ENCODE results near the gene ZNF148. TPM values are rescaled to one million over a fixed set of nuclear protein-coding genes. Genes with fewer than 3 reads are reported as not detected.

Gene ZNF148
- total and polyA plus RNA-seq, 2 of the 4 experiments (the other 2 are of a cell fraction): 9.4 to 65.2 TPM

- H3K56ac ChIP-seq (ENCODE audit: extremely low read depth, insufficient read depth, low read length): no peak overlapping the region
Observed at GRCh38 chr3:125340121-125340520, 35.0 kb downstream of the ZNF148 start.

More at GRCh38 chr3:125340121-125340520, 35.0 kb downstream of the ZNF148 start:
- ChIA-PET CTCF (no interaction called here), POLR2A (ENCODE audit: unreplicated experiment) (no interaction called here)
- Histone ChIP-seq H3K14ac (replicated peaks; ENCODE audit: low read depth, low read length) (no peak overlapping the region), H2BK15ac (ENCODE audit: low read depth, low read length) (no peak overlapping the region), H3K9me3 (ENCODE audit: control insufficient read depth, insufficient read depth, low read length) (peaks cover 5% of the 10 kb centered on the region; the same call in 1 of the 2 replicates), H4K20me1 (ENCODE audit: insufficient read depth, low read length) (peaks cover 73% of the 10 kb centered on the region), H2AK5ac (ENCODE audit: low read depth, low read length) (no peak overlapping the region), H2AFZ (replicated peaks; ENCODE audit: low read length, poor library complexity) (no peak overlapping the region), H4K8ac (ENCODE audit: low read depth in 2 of 2, low read length in 2 of 2) (no peak overlapping the region), H2BK20ac (ENCODE audit: low read depth, low read length) (no peak overlapping the region), H3K4me2 (ENCODE audit: low read depth, low read length) (no peak overlapping the region), H3K4me1 (ENCODE audit: control insufficient read depth, insufficient read depth, low read length) (peaks cover 2% of the 10 kb centered on the region; the same call in 1 of the 2 replicates), H2BK5ac (ENCODE audit: low read depth, low read length, poor library complexity, severe bottlenecking) (no peak overlapping the region), H3K23ac (ENCODE audit: low read depth, low read length) (no peak overlapping the region), H3K36me3 (ENCODE audit: control insufficient read depth, insufficient read depth, low read length) (no peaks in the 10 kb centered on the region), H2AK9ac (replicated peaks; ENCODE audit: low read depth, low read length, poor library complexity) (no peak overlapping the region), H3K27ac (ENCODE audit: insufficient read depth, low read length) (no peak overlapping the region), H3K27me3 (ENCODE audit: control insufficient read depth, insufficient read depth, low read length) (no peaks in the 10 kb centered on the region), H3K9me1 (ENCODE audit: insufficient read depth, low read length) (no peaks in the 10 kb centered on the region; the same call in 1 of the 2 replicates), H2BK120ac (ENCODE audit: low read depth, low read length) (no peak overlapping the region), H4K5ac (ENCODE audit: low read depth, low read length) (no peak overlapping the region), H3K79me1 (ENCODE audit: low read depth in 1 of 2, low read length in 2 of 2) (peaks cover 22 to 62% of the 10 kb centered on the region in 2 experiments), H3K4me3 (ENCODE audit: insufficient read depth, low read depth, low read length) (no peak overlapping the region), H4K91ac (ENCODE audit: insufficient read depth, low read depth, low read length) (no peak overlapping the region), H3K18ac (ENCODE audit: low read depth, low read length) (no peak overlapping the region), H3K4ac (ENCODE audit: low read depth, low read length) (no peak overlapping the region), H3K9ac (ENCODE audit: low read depth, low read length) (no peak overlapping the region)
- no peak for TF ChIP-seq MAZ (IDR thresholded peaks at IDR 0.05; ENCODE audit: borderline replicate concordance, low read depth, low read length)
- no peak for TF ChIP-seq NFE2L2 (IDR thresholded peaks at IDR 0.05; ENCODE audit: low read depth, low read length)
- TF ChIP-seq RAD21 (IDR thresholded peaks at IDR 0.05; ENCODE audit: low read length): no peak
- no peak for TF ChIP-seq MXI1 (IDR thresholded peaks at IDR 0.05; ENCODE audit: borderline replicate concordance, low read depth, low read length)
- no peak for TF ChIP-seq CEBPB (IDR thresholded peaks at IDR 0.05; ENCODE audit: low read depth, low read length)
- no peak for TF ChIP-seq FOS (IDR thresholded peaks at IDR 0.05; ENCODE audit: low read depth, low read length)
- no peak for TF ChIP-seq RCOR1 (IDR thresholded peaks at IDR 0.05; ENCODE audit: insufficient replicate concordance, low read length)
- no peak for TF ChIP-seq ELK1 (IDR thresholded peaks at IDR 0.05; ENCODE audit: borderline replicate concordance, low read depth, low read length)
- no peak for TF ChIP-seq BHLHE40 (IDR thresholded peaks at IDR 0.05; ENCODE audit: low read depth, low read length)
- no CpG with 5 or more reads among the region's 2 CpGs for WGBS, 2 experiments (ENCODE audit: extremely low coverage in 2 of 2, insufficient read length in 1 of 2)
- DNase-seq: no peak
- dilution Hi-C loops (cut with HindIII; ENCODE audit: low sequenced_read_pairs, unreplicated experiment): no loop called here
- in situ Hi-C loops (cut with MboI; ENCODE audit: low sequenced_read_pairs): no loop called here
- no peak for ATAC-seq (ENCODE audit: low read depth)
- BruUV-seq (replicated peaks): no TSS peak
- intact Hi-C loops (cut with micrococcal nuclease): no loop called here

Measured in IMR-90 (cell line).